PFSK-1 (cell line): ENCODE data around the gene ADAM33.

ENCODE experiments used
- FOXP2 ChIP-seq: optimal IDR thresholded peaks from 2 replicates; pipeline ENCODE3; 2011; ENCODE audit warnings: borderline replicate concordance, control low read depth, inconsistent platforms; ENCODE audit not compliant: insufficient read depth; ENCODE audit errors: extremely low read length, extremely low read depth
- POLR2AphosphoS5 ChIP-seq: IDR thresholded peaks from 2 replicates; pipeline ENCODE4 v1.6.1; 2012; ENCODE audit warnings: low read depth, mild to moderate bottlenecking, control low read depth, low read length, moderate library complexity
- REST ChIP-seq, 2 experiments: IDR thresholded peaks; 2 replicates each; pipeline versions ENCODE4 v1.6.1 to v1.8.0; 2011 to 2012; ENCODE audit warnings: low read depth in 2 of 2, low read length in 2 of 2, control low read depth in 1 of 2, inconsistent platforms in 1 of 2, mild to moderate bottlenecking in 1 of 2, moderate library complexity in 1 of 2; ENCODE audit not compliant: insufficient read depth in 1 of 2
- SIN3A ChIP-seq: IDR thresholded peaks from 2 replicates; pipeline ENCODE4 v1.6.1; 2012; ENCODE audit warnings: mild to moderate bottlenecking, low read length, moderate library complexity, borderline replicate concordance; ENCODE audit not compliant: insufficient read depth
- TAF1 ChIP-seq: IDR thresholded peaks from 2 replicates; pipeline ENCODE4 v1.6.1; 2012; ENCODE audit warnings: low read length, control low read depth, borderline replicate concordance; ENCODE audit not compliant: insufficient read depth

The ADAM33 gene

GRCh38 chr20:3658716-3659491 is 22.9 kb downstream of the ADAM33 start:
- no peak for TF ChIP-seq FOXP2

- TF ChIP-seq TAF1 (no peak), POLR2AphosphoS5 (no peak), SIN3A (no peak), REST (IDR thresholded peaks at IDR 0.05; ENCODE audit: insufficient read depth in 1 of 2, low read depth in 2 of 2, low read length in 2 of 2) (no peak), FOXP2 (no peak)
These were observed 23.6 kb downstream of the ADAM33 start for GRCh38 chr20:3658019-3658715.

- TF ChIP-seq POLR2AphosphoS5 (no peak), FOXP2 (no peak), SIN3A (no peak), TAF1 (no peak), REST (IDR thresholded peaks at IDR 0.05; ENCODE audit: insufficient read depth in 1 of 2, low read depth in 2 of 2, low read length in 2 of 2) (no peak)
These were observed 26.7 kb downstream of the ADAM33 start for GRCh38 chr20:3655131-3655405.

GRCh38 chr20:3654326-3655130 is 27.3 kb downstream of the ADAM33 start:
- TF ChIP-seq POLR2AphosphoS5 (no peak), REST (IDR thresholded peaks at IDR 0.05; ENCODE audit: insufficient read depth in 1 of 2, low read depth in 2 of 2, low read length in 2 of 2) (no peak), TAF1 (no peak), FOXP2 (no peak), SIN3A (no peak)

GRCh38 chr20:3653921-3654320 is 27.9 kb downstream of the ADAM33 start:
- TF ChIP-seq TAF1 (no peak), POLR2AphosphoS5 (no peak), SIN3A (no peak), FOXP2 (no peak), REST (IDR thresholded peaks at IDR 0.05; ENCODE audit: insufficient read depth in 1 of 2, low read depth in 2 of 2, low read length in 2 of 2) (no peak)
